Measurements from ENCODE around the gene ADGRG1.
A peak's percentile ranks its signal among the peaks of the same experiment; 100 is the strongest.

The ADGRG1 gene

GRCh38 chr16:57646388-57647039 is 18.1 kb downstream of the ADGRG1 start:
- no peak for DNase-seq (ENCODE audit: low read depth in 2 of 2)
- TF ChIP-seq CTCF (IDR thresholded peaks at IDR 0.05; ENCODE audit: low read depth, low read length) = no peak
- no peak overlapping the region for H3K4me3 ChIP-seq (replicated peaks in 1 of 2; ENCODE audit: low read depth in 2 of 2, low read length in 2 of 2)

GRCh38 chr16:57647136-57647875 is 18.9 kb downstream of the ADGRG1 start:
- no peak for DNase-seq (ENCODE audit: low read depth in 2 of 2)

GRCh38 chr16:57648125-57648524 is 19.7 kb downstream of the ADGRG1 start:
- no peak overlapping the region for H3K4me3 ChIP-seq (replicated peaks in 1 of 2; ENCODE audit: low read depth in 2 of 2, low read length in 2 of 2)
- no peak for DNase-seq (ENCODE audit: low read depth in 2 of 2)
- TF ChIP-seq CTCF (IDR thresholded peaks at IDR 0.05; ENCODE audit: low read depth, low read length) = no peak

More at GRCh38 chr16:57647136-57647875, 18.9 kb downstream of the ADGRG1 start:
- no peak overlapping the region for H3K4me3 ChIP-seq (replicated peaks in 1 of 2; ENCODE audit: low read depth in 2 of 2, low read length in 2 of 2)
- TF ChIP-seq CTCF (IDR thresholded peaks at IDR 0.05; ENCODE audit: low read depth, low read length) = no peak

GRCh38 chr16:57648581-57649442 is 20.4 kb downstream of the ADGRG1 start:
- DNase-seq (ENCODE audit: low read depth in 2 of 2) = peak; percentile 84 to 86
- TF ChIP-seq CTCF (IDR thresholded peaks at IDR 0.05; ENCODE audit: low read depth, low read length) = peak; percentile 100

GRCh38 chr16:57649443-57649751 is 21.0 kb downstream of the ADGRG1 start:
- no peak overlapping the region for H3K4me3 ChIP-seq (replicated peaks in 1 of 2; ENCODE audit: low read depth in 2 of 2, low read length in 2 of 2)
- no peak for DNase-seq (ENCODE audit: low read depth in 2 of 2)
- TF ChIP-seq CTCF (IDR thresholded peaks at IDR 0.05; ENCODE audit: low read depth, low read length) = no peak

More at GRCh38 chr16:57648581-57649442, 20.4 kb downstream of the ADGRG1 start:
- H3K4me3 ChIP-seq (replicated peaks in 1 of 2; ENCODE audit: low read depth in 2 of 2, low read length in 2 of 2) = no peak overlapping the region

GRCh38 chr16:57649846-57650245 is 21.4 kb downstream of the ADGRG1 start:
- no peak overlapping the region for H3K4me3 ChIP-seq (replicated peaks in 1 of 2; ENCODE audit: low read depth in 2 of 2, low read length in 2 of 2)
- no peak for TF ChIP-seq CTCF (IDR thresholded peaks at IDR 0.05; ENCODE audit: low read depth, low read length)
- no peak for DNase-seq (ENCODE audit: low read depth in 2 of 2)

Data from cardiac fibroblast (primary cell).